ENCODE results near the gene PRICKLE2.

The PRICKLE2 gene, protein sequence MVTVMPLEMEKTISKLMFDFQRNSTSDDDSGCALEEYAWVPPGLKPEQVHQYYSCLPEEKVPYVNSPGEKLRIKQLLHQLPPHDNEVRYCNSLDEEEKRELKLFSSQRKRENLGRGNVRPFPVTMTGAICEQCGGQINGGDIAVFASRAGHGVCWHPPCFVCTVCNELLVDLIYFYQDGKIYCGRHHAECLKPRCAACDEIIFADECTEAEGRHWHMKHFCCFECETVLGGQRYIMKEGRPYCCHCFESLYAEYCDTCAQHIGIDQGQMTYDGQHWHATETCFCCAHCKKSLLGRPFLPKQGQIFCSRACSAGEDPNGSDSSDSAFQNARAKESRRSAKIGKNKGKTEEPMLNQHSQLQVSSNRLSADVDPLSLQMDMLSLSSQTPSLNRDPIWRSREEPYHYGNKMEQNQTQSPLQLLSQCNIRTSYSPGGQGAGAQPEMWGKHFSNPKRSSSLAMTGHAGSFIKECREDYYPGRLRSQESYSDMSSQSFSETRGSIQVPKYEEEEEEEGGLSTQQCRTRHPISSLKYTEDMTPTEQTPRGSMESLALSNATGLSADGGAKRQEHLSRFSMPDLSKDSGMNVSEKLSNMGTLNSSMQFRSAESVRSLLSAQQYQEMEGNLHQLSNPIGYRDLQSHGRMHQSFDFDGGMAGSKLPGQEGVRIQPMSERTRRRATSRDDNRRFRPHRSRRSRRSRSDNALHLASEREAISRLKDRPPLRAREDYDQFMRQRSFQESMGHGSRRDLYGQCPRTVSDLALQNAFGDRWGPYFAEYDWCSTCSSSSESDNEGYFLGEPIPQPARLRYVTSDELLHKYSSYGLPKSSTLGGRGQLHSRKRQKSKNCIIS

DNA sequence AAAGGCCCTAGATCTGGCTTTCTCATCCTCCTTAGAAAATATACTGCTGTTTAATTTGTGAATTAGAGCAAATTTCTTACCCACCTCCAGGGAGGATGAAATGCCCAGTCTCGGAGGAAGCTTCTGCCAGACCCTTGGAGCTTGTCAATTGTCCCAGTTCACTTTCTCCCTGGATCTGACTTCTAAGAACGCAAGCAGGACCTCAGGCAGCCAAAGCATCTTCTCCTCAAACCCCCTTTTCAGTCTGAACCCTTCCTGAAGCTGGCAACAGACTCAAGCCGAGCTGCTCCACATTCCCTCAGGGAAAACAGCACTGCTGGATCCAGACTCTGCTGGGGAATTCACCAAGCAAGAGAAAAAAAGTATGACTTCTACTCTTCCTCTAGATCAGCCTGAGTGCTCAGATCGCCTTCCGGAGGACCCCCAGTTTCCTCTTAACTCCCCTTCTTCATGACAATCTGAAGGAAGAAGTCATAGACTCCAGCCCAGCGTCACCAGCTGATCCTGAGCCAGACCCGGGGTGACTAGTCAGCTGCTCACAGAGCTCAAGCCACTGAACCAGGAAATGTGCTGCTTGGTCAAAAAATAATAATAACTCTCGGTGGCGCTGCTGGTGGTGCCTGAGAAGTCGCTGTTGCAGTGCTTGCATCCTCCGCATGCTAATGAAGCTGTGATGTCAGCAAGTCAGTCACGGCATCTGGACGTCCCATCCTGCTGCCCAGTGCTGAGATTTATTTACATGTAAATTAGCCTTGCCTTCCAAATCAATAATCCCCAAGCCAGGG lies at the start of gene PRICKLE2:
TSS of gene PRICKLE2 (minus strand) at position 641 of the 785 bp plus-strand sequence. CDS start 26,539 bp downstream, outside the sequence.
- DNase-seq: peak; percentile 79

DNA sequence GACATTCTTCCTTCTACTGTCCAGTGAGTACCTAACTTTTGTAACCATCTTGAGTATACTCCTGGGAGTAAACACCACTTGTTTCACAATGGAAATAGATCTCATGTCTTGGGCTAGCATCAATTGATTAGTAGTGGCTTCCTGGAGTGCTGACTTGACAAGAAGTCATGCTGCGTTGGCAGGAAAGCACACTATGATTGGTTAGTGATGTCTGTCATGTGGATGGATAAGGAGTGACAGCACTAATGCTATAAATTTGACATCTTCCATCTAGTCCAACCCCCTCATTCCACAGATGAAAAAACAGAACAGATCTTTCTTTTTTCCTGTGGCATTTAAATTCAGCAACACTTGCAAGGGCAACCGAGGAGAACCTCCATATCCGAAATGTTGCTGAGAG lies 47.6 kb upstream of the PRICKLE2 start:
- DNase-seq: no peak

DNA sequence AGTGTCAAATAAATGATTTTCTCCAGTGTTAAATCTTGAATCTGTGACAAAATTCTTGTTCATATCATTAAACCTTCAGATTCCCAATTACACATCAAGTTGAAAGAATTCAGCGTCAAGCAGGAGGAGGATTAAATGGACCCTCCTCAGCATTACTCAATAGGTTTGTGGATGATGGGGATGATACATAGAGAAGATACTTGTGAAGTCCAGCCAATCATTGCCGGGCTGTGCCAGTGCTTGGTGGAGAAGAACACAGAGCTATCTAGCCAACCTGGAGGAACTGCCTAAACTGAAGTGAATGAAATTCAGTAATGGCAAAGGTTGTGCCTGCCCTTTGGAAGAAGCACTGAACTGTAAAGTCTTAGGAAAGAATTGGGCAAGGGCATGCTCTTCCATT lies 47.0 kb upstream of the PRICKLE2 start:
- DNase-seq: no peak

DNA sequence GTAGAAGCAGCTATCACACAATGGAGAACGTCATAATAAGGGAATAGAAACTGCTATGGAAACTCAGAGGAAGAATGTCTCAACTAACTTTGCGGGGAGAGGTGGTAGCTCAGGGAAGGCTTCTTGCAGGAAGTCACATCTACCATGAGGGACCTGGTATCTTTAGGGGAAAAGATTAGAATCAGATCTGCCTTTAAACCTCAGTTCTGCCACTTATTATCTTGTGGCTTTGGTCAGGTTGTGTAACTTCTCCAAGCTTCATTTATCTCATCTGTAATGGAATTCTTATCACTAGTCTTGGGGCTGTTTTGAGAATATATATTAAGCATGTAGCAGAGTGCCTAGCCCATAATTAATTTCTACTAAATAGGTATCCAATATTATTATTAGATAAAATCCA lies 46.4 kb upstream of the PRICKLE2 start:
- no peak for DNase-seq

DNA sequence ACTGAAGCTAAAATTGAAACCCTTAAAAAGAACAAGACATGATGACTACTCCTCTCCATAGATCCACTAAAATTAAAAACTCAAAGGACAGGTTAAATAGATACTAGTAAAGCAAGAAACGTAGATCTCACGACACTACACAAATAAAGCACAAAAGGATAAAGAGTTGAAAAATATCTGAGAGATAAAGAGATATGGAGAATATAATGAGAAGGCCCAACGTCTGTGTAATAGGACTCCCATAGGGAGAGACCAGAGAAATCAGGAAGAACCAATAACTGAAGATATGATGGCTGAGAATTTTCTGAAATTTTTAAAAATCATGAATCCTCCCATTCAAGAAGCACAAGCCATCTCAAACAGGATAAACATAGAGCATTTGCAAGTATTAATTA lies 45.6 kb upstream of the PRICKLE2 start:
- no peak for DNase-seq

DNA sequence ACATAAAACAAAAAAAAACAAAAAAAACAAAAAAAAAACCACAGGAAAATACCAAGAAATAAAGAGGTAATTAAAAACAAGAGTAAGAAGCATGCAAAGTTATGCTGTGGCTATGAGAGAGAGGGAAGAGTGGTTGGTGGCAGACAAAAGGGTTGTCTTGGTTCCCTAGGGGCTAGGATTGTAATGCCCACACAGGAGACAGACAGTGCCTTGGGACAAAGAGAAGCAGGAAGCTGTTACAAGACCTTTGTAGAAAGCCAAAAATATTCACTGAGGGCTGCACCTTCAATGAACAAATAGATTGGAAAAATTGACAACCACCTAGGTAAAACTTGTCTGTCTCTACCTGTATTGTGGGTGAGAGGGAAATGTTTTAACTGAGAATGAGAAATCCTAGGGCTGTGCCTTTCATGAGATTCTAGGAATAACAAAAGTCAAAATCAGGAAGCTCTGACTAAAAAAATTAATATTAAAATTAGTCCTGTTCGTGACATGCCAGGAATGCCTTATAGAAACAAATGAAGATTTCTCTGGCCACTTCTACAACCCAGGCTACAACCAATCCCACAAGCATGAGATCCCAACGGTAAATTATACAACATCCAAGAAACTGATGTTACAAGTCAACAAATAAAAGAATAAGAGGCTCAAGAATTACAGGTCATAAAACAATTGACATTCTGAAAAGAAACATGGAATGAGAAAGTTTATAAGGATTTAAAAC lies 45.0 kb upstream of the PRICKLE2 start:
- no peak for DNase-seq

DNA sequence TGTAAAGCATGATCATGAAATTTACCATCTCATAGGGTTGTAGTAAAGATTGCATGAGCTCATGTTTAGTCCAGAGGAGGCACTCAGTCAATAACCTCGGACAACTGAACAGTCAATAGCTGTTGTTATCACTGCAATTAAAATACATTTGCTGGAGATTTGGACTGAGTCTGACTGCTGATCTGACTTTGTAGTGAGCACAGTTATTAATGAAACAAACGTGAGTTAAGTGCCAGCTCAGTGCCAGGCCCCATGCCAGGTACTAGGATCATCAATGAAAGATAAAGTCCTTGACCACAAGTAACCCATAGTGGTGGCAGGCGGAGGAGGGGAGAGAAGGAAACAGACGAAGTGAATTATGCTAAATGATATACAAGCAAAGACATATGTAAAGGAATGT lies 43.7 kb upstream of the PRICKLE2 start:
- DNase-seq: no peak

DNA sequence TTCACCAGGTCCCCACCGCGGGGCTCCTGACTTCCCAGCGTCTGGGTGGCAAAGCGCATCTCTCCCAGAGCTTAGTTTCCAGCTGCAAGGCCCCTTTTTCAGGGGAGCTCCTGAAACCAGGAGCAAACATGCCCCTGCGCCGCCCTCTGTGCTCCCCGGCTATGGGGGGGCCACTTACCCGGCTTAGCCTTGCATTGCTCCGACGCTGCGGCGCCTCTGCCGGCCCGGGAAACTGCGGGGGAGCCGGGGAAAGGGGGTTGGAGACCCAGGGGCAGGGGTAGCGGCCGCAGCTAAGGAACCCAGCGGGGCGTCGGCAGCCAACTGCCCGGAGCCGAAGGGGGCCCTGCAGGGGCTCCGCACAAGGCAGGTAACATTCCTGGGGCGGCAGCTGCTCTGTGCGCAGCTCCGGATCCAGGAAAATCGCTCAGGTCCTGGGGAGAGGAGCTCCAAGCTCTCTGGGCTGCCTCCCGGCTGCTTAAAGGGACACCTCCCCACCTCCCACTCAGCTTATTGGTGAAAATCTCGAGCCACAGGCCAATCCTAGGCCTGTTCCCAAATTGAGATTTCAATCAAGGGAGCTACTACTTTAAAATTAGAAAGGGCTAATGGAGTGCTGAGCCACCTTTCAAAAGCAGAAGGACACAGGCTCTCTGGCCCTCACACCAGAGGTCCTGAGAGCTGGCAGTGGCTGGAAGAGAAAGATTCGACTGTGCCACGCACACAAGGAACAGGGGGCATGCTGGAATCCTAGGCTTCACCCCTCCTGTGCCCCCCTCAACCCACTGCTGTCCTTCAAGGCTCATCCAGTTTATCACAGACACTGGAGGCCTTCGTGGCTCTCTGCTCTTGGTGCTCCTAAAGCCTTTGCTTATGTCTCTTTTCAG lies 42.7 kb upstream of the PRICKLE2 start:
- DNase-seq: peak; percentile 73

DNA sequence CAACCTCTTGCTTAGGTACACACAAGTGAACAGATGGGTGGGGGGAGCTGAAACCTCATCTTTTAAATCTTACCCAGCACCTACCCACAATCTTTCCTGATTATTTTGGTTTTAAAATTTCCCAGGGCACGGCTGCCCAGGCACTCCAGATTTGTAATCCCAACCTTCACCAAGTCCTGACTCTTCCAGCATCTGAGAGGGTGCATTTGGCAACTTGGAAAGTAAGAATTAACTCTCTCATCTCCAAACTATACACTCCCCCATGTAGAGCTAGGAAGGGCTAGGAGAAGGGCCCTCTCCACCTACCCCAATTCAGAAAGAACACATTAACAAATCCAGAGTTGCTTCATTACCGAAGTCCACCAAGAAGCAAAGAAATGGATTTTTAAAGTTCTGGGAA lies 41.7 kb upstream of the PRICKLE2 start:
- no peak for DNase-seq

DNA sequence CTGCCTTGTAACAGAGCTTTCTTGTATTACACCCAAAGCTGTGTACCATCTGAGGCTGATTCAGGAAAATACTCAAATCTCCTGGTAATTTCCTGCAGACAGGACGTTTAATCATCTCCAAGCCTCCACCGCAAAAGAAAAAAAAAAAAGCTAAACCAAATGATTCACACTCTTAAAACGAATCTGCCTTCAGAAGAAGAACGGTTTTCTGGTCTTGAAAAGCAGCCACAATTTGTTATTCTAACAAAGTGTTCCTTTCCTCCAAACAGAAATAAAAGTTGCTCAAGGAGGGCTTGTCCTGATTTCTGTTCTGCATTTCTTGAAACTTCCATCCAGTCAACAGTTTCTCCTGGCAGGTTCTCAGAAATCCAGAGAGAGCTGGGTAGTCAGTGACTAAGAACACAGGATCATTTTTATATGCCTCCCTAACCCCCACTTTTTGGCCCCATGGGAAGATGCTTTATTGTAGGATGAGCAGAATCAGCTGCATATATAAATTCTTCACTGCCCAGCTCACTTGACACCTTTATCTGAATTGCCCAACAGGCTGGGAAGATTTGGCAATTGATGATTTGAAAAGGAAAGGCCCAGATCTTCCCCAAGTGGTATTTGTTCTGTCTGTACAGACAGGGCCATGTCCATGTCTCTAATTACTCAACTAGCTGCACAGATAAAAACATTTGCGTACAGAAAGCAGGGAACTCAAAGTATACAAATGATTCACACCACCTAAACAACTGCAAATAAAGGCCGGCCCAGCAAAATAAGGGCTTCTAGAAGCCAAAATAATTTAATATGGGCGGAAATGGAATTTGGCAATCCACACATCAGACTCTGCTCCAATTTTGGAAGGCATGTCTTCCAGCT lies 41.0 kb upstream of the PRICKLE2 start:
- DNase-seq: no peak

DNA sequence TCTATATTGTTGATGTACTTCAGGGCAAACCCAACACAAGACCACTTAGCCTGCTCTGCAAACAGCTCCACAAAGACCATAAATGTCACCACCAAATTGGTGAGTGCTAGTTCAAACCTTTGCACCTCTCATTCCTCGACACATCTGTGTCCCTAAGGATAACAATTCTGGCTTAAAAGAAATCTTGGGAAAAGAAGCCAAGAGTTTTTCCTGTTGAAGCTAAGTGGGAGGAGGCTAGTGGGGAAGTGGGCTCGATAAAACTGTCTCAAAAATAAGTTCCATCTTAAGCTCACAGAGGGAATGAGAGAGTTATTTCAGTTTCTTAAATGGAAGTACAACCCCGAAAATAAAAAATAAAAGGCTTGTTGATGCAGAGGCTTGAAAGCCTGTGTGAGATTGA lies 40.4 kb upstream of the PRICKLE2 start:
- DNase-seq: no peak

DNA sequence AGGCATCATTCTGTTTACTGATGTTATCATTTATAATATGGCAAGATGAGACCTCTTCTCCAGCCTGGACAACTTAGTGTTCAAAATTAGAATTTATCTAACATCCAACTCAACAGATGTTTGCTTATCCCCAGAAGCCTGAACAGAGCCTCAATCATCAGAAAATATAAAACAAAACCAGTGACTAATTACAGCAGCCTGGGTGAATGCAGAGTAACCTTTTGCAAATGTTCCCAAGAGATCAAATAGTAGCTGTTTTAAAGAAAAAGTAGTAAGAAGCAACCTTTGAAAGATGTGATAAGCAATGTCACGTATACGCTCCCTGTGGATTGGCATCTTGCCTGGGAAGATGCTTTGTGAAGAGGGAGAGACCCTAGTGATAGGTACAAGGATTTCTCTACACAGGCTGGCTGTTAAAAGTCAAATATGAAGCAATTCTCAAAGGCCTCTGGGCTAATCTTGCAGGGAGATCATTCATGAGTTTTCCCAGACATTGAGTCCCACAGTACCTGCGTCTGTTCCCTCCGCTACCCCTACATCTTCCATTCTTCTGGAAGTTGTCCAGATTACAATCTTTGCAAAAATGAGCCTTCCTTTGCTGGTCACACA lies 39.3 kb upstream of the PRICKLE2 start:
- no peak for DNase-seq

DNA sequence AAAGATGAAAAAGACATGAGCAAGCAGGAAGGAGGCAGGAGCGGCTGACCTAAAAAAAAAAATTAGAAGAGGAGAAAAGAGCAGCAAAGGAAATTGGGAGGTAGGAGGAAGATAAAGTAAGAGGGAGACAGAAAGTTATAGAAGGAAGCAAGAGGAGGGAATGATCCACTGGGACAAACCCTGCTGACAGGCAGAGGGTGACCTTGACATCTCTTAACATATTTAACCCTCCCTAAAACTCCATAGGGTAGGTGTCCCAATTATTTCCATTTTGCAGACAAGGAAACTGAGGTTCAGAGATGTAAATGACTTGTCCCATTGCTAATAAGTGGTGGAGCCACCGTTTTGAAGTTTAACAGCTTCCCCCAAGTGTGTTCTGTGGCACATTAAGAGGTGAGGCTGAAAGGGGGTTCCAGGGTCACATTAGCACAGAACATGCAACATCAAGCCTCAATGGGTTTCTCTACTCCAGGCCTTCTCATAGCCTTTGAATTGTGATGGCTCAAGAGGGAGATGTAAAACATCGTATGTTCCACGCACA lies 37.4 kb upstream of the PRICKLE2 start:
- no peak for DNase-seq

DNA sequence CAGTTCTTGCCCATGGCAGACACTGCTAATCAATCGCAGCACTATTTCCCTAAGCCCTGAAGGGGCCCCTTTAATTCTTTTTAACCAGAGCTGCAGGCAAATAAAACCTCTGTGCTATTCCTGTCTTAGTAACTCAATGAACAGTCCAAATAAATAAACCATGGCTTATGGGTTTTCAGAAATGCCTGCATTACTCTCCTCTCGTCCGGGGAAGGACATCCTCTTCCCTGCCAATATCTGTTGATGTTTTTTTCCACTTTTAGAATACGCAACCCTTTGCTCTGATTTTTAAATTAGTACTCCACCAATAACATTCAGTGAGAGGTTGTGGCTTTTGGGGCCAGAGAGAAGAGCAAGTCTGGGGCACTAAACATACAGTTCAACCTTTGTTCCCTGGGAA lies 35.2 kb upstream of the PRICKLE2 start:
- DNase-seq: no peak

DNA sequence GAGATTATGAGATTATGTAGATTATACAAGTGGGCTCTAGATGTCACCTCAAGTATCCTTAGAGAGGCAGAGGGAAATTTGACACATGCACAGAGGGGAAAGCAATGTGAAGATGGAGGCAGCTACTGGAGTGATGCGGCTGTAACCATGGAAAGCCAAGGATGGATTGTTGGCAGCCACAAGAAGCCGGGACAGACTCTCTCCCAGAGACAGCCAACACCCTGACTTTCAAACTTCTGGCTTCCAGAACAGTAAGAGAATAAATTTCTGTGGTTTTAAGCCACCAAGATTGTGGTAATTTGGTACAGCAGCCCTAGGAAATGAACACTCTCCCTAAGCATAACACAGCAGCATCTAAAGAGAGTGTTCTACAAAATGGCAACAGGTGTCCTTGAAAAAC lies 34.4 kb upstream of the PRICKLE2 start:
- DNase-seq: no peak

DNA sequence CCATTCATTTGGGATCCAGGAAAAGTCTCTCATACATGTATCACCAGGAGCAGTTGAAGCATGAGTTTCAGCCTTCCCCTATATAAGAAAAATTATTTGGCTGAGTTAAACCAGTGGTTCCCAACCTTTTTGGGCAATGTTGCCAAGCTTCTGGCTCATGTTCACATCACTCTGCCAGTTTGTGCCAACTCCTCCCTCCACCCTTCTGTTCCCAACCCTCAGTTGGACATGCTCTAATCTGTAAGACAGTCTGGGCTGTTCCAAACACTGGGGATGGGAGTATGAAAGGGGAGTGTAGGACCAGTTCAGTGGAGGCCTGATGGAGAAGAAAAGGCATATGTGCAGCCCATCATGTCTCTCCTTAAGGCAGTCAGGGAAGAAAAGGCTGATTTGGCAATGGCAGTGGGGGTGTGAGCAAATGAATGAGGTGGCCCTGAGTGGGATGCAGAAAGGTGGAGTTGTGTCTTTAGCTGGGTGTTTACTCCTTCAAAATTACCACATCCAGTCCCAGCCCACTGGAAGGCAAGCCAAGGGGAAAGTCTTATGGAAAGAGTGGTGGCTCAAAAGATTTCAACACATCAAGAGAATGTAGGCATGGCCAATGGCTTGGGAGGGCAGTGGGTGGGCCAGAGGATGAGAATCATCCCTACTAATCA lies 32.0 kb upstream of the PRICKLE2 start:
- DNase-seq: no peak

DNA sequence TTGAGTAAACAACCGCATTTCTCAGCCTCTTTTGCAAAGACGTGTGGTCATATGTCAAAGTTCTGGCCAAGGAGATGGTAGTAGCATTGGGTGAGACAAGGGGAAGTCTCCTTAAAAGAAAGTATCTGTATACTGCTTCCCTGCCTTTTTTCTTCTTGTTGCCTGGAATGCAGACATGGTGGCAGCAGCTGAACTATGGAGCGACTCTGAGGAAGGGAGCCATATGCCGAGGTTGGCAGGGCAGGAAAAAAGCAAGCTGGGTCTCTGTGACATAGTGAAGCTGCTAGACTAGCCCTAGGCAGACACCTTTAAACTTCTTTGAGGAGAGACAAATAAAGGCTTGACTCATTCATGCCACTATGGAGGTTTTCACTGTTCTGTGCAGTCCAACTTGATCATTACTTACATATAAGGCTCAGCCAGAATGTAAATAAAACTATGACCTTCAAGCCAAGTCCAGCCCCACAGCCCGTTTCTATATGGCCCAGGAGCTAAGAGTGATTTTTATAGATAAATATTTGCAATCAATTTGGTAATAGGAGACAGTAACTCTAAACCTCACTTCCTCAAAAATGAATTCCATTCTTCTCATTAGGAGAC lies 30.6 kb upstream of the PRICKLE2 start:
- DNase-seq: no peak

DNA sequence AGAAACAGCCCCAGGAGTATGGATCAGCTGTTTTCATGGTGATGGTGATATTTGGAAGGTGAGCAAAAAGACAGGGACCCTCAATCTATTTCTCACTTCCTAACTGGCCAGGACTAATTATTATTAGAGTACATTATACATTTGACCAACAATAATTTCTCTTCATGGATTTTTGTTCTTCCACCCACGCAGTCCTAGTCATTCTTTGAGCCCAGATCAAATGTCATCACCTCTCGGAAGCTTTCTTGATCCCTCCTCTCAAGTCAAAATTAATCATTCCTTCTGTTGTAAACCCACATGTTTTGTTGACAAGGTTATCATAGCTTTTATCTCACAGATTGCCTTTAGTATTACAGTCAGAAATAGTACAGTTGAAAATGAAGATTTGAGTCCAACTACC lies 29.2 kb upstream of the PRICKLE2 start:
- DNase-seq: no peak

DNA sequence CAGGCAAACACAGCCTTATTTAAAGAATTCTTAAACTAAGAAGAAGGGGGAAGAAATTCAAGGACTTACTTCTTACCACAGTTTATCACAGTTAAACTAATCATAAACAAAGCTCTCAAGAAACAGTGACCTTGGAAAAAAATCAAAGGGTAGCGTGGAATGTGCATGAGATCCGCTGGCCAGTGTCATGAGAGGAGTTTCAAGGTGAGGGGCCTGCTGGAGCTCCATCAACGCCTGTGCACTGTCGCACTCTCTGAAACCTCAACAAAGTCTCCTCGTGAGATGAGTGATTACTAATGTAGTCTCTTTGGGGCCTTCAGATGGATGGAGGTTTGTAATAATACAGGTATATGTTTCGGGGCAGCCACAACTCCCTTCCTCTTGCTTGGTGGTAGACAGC lies 28.4 kb upstream of the PRICKLE2 start:
- DNase-seq: no peak
